Kidney (tissue), 14 donors: ENCODE results near the gene LYRM4. TPM values are rescaled to one million over a fixed set of nuclear protein-coding genes. Genes with fewer than 3 reads are reported as not detected.
A peak's percentile ranks its signal among the peaks of the same experiment; 100 is the strongest.

Source experiments
- DNase-seq, 5 donors: peaks; one replicate each; pipeline ENCODE4 v3.0.0-alpha.2; 2013 to 2020
- FAIRE-seq: peaks from 2 replicates; lab custom pipeline; 2012; peaks lifted over from hg19 to GRCh38; lab: Jason Lieb, UNC
- H3K27ac ChIP-seq, 2 donors: one replicate each; pipeline ENCODE4 v1.7.0; 2013; ENCODE audit warnings: low read depth in 2 of 2, low read length in 2 of 2, inconsistent platforms in 1 of 2
- H3K27me3 ChIP-seq: one replicate; pipeline ENCODE4 v1.7.1; 2013; ENCODE audit warnings: low read length, inconsistent platforms; ENCODE audit not compliant: control insufficient read depth, insufficient read depth
- H3K36me3 ChIP-seq, 3 donors: one replicate each; pipeline versions ENCODE4 v1.7.0 to v1.7.1; 2013; ENCODE audit warnings: low read length in 3 of 3, control low read depth in 1 of 3, inconsistent platforms in 1 of 3; ENCODE audit not compliant: insufficient read depth in 3 of 3, control insufficient read depth in 2 of 3
- H3K4me1 ChIP-seq, 3 donors: one replicate each; pipeline versions ENCODE4 v1.7.0 to v1.7.1; 2013; ENCODE audit warnings: low read length in 3 of 3, inconsistent platforms in 1 of 3, low read depth in 1 of 3; ENCODE audit not compliant: control insufficient read depth in 2 of 3, insufficient read depth in 2 of 3
- H3K4me3 ChIP-seq, 3 donors: one replicate each; pipeline versions ENCODE4 v1.7.0 to v1.8.1; 2013; ENCODE audit warnings: low read length in 3 of 3, control low read depth in 1 of 3, inconsistent platforms in 1 of 3
- H3K9ac ChIP-seq, 3 donors: one replicate each; pipeline versions ENCODE4 v1.7.0 to v1.7.1; 2013; ENCODE audit warnings: low read length in 3 of 3, control low read depth in 1 of 3, inconsistent platforms in 1 of 3
- H3K9me3 ChIP-seq, 3 donors: one replicate each; pipeline versions ENCODE4 v1.7.0 to v1.7.1; 2013; ENCODE audit warnings: low read length in 3 of 3, control low read depth in 1 of 3, inconsistent platforms in 1 of 3; ENCODE audit not compliant: control insufficient read depth in 2 of 3, insufficient read depth in 1 of 3
- CTCF ChIP-seq: IDR thresholded peaks from 3 replicates; pipeline ENCODE4 v1.5.1; 2012; ENCODE audit warnings: mild to moderate bottlenecking, moderate library complexity, borderline replicate concordance; ENCODE audit not compliant: insufficient read depth; ENCODE audit errors: extremely low read depth
- intact Hi-C: fragments of 100-400 bp; cut with DNase I; formaldehyde crosslinking; loops from one replicate; pipeline ENCODE4 v1.11.1; 2022
- polyA plus RNA-seq: library from polyadenylated mRNA; stranded (reverse); fragments of 350-450 nt; fragmentation: Illumina TruSeq; extraction: RNeasy Lipid Tissue Mini Kit (QIAGEN cat#74804); gene quantifications from one replicate; pipeline ENCODE4 v1.2.3, GENCODE V29; 2014; ENCODE audit warnings: low read depth, low replicate concordance; ENCODE audit not compliant: insufficient read depth
- total RNA-seq: library from RNA; stranded (reverse); fragmentation: NEBNext Ultra II Directional; extraction: Animal tissue kit (Norgen Biotek cat#: 25700); gene quantifications from one replicate; pipeline ENCODE4 v1.2.1, GENCODE V29; 2021
- donor health status: control.
- donor health status: control.
- donor health status: control.
- donor health status: control.
- donor health status: control.
- donor health status: DM: yes; HTN: yes; CAD: no.
- donor health status: Normal renal cell carcinoma (clear cell type).

Gene LYRM4
- total and polyA plus RNA-seq, 2 donors from 2014 or later = 21.3 to 31.8 TPM

GRCh38 chr6:5093231-5094015 lies 167.3 kb downstream of the LYRM4 start:
- no peak overlapping the region for H3K9ac ChIP-seq
- intact Hi-C loops = no loop called here
- FAIRE-seq = no peak

GRCh38 chr6:5091210-5092069 lies 169.3 kb downstream of the LYRM4 start:
- H3K4me3 ChIP-seq = no peak overlapping the region
- no peaks in the 10 kb centered on the region for H3K9me3 ChIP-seq
- no peak overlapping the region for H3K27ac ChIP-seq
- intact Hi-C loops = no loop called here
- DNase-seq (peak in 1 of 5 donors; percentile 24), FAIRE-seq (no peak)
- no peaks in the 10 kb centered on the region for H3K27me3 ChIP-seq
- no peak overlapping the region for H3K9ac ChIP-seq
- H3K4me1 ChIP-seq = no peaks in the 10 kb centered on the region
- H3K36me3 ChIP-seq = no peaks in the 10 kb centered on the region
- no peak for TF ChIP-seq CTCF

More at GRCh38 chr6:5093231-5094015, 167.3 kb downstream of the LYRM4 start:
- DNase-seq = no peak
- Histone ChIP-seq H3K27ac (no peak overlapping the region), H3K4me3 (no peak overlapping the region), H3K9me3 (no peaks in the 10 kb centered on the region), H3K36me3 (no peaks in the 10 kb centered on the region), H3K4me1 (no peaks in the 10 kb centered on the region), H3K27me3 (no peaks in the 10 kb centered on the region)
- TF ChIP-seq CTCF = no peak

- FAIRE-seq (no peak), DNase-seq (no peak)
- H3K4me3 ChIP-seq = no peak overlapping the region
- no peak overlapping the region for H3K9ac ChIP-seq
- intact Hi-C loops = no loop called here
- no peaks in the 10 kb centered on the region for H3K9me3 ChIP-seq
- no peak for TF ChIP-seq CTCF
- H3K27me3 ChIP-seq = no peaks in the 10 kb centered on the region
- H3K4me1 ChIP-seq = peaks cover 0 to 8% (median 0%) of the 10 kb centered on the region in 3 donors
- no peak overlapping the region for H3K27ac ChIP-seq
- no peaks in the 10 kb centered on the region for H3K36me3 ChIP-seq
Observed at GRCh38 chr6:5090603-5091002, 170.1 kb downstream of the LYRM4 start.
